ENCODE data around the gene PML.

Gene PML

DNA sequence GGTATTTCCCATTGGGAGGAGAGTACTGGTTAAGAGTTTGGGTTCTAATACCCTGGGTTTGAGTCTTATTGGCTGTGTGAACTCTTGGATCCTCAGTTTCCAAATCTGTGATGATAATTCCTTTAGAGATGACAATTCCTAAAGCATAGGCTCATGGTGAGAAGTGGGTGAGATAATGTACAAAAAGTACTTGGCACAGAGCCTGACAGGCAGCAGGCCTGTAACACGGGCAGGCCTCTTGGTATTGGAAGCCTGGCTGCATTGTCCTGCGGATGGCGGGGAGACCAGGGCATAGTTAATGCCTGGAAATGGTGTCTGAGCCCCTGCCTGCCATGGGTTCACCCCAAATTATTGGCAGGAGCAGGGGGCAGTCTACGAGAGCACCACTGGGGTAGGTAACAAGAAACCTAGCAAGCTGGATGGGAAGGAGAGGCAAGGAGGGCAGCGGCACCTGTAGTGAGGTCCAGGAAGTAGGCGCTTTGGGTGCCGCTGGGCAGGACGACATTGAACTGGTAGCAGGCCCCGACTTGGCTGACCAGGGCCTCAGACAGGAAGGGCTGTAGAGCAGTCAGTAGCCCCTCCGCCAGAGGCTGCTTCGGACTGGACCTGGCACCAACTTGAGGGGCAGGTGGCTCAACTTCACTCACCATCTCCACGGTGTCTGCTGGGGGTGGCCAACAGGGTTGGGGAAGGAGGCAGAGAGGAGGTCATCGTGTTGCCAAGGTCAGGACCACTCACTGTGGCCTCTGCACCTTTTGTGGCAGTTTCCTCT lies 10.1 kb upstream of the PML start:
- Histone ChIP-seq H3K9me3 (ENCODE audit: low read length) (no peaks in the 10 kb centered on the region), H3K27ac (ENCODE audit: low read depth, low read length, poor library complexity, severe bottlenecking) (no peak overlapping the region), H2AFZ (ENCODE audit: low read length) (no peak overlapping the region), H3K79me2 (ENCODE audit: insufficient read depth, low read length) (no peaks in the 10 kb centered on the region), H3K4me1 (ENCODE audit: insufficient read depth, low read length, severe bottlenecking) (peaks cover 4% of the 10 kb centered on the region), H3K4me2 (ENCODE audit: low read length) (no peak overlapping the region), H3F3A (ENCODE audit: insufficient read depth, low read length) (no peaks in the 10 kb centered on the region), H3K9me2 (ENCODE audit: low read depth, low read length) (no peaks in the 10 kb centered on the region), H3K27me3 (ENCODE audit: insufficient read depth, low read length) (no peaks in the 10 kb centered on the region), H4K20me1 (ENCODE audit: insufficient read depth, low read length) (no peaks in the 10 kb centered on the region), H3K4me3 (ENCODE audit: low read depth, low read length, poor library complexity, severe bottlenecking) (no peak overlapping the region), H3K9ac (ENCODE audit: low read length) (no peak overlapping the region), H3K36me3 (ENCODE audit: insufficient read depth, low read length) (peaks cover 6% of the 10 kb centered on the region; the same call in 1 of the 2 replicates)
- TF ChIP-seq EZH2 (IDR thresholded peaks at IDR 0.05; ENCODE audit: borderline replicate concordance, low read length) (no peak), CTCF (IDR thresholded peaks at IDR 0.05; ENCODE audit: low read length) (no peak)

DNA sequence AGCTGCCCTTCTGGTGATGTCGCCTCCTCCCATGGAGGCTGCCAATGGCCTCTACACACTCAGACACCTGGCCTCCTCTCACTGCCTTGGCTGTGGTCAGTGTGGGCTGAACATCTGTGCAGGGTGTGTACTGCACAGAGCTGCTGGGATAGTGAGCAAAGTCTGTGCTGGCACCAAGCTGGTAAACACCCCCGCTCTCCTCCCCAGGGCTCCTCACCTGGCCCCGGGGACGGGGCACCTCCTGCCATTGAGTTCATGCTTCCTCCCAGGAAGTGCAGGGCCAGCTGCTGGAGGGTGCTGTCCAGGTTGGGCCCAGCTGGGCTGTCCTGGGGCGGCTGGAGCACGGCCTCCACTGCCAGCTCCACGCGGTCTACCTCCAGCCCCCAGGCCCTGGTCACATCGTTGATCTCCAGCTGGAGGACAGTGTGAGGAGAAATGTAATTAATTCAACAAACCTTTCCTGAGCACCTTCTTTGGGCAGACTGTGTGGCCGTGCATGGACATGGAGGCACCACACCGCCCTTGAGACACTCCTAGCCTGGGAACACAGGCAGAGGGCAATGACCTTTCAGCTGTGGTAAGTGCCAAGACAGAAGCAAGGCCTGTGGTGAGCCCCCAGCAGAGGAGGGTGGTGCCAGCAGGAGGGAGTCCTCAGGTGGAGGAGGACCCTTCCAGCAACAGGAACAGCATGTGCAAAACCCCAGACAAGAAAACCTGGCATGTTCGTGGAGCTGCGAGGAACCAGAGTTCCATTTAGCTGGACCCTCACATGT lies 9.2 kb upstream of the PML start:
- no peaks in the 10 kb centered on the region for H3K9me3 ChIP-seq (ENCODE audit: low read length)
- H3K4me1 ChIP-seq (ENCODE audit: insufficient read depth, low read length, severe bottlenecking): peaks cover 4% of the 10 kb centered on the region
- H3K27me3 ChIP-seq (ENCODE audit: insufficient read depth, low read length): no peaks in the 10 kb centered on the region
- H3K9me2 ChIP-seq (ENCODE audit: low read depth, low read length): no peaks in the 10 kb centered on the region
- no peak overlapping the region for H3K4me3 ChIP-seq (ENCODE audit: low read depth, low read length, poor library complexity, severe bottlenecking)
- no peaks in the 10 kb centered on the region for H3K79me2 ChIP-seq (ENCODE audit: insufficient read depth, low read length)
- H3K36me3 ChIP-seq (ENCODE audit: insufficient read depth, low read length): peaks cover 6% of the 10 kb centered on the region; the same call in 1 of the 2 replicates
- no peak for TF ChIP-seq CTCF (IDR thresholded peaks at IDR 0.05; ENCODE audit: low read length)
- TF ChIP-seq EZH2 (IDR thresholded peaks at IDR 0.05; ENCODE audit: borderline replicate concordance, low read length): no peak
- no peak overlapping the region for H3K9ac ChIP-seq (ENCODE audit: low read length)
- no peak overlapping the region for H2AFZ ChIP-seq (ENCODE audit: low read length)
- H3K4me2 ChIP-seq (ENCODE audit: low read length): no peak overlapping the region
- no peak overlapping the region for H3K27ac ChIP-seq (ENCODE audit: low read depth, low read length, poor library complexity, severe bottlenecking)
- no peaks in the 10 kb centered on the region for H3F3A ChIP-seq (ENCODE audit: insufficient read depth, low read length)
- no peaks in the 10 kb centered on the region for H4K20me1 ChIP-seq (ENCODE audit: insufficient read depth, low read length)

DNA sequence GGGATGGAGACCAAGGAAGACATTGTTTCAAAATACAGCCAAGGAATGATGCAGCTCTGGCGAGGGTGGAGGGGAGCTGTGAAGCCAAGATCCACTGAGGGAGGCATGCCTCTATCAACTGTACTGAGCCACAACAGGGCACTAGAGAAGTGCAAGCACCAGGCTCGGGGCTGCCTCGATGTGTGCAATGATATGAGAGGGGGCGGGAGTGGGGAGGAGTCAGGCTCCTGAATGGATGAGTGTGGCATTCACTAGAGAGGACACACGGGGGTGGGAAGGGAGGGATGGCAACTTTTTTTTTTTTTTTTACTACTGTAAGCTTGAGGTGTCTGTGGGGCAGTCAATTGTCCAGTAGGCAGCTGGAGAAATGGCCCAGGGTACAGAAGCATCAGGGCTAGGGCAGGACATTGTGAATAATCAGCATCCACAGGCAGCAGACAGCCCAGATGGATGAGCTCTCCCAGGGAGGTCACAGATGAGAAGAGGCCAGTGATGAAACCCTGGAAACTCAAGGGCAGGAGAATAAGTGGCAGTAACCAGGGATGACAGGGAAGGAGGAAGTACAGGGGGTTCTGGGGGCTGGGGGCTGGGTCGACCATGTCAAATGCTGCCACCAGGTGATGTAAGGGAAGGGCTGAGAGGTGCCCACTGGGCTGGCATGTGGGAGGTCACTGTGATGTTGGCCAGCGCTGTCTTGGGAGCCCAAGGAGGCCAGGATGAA lies 8.3 kb upstream of the PML start:
- H3K9ac ChIP-seq (ENCODE audit: low read length): no peak overlapping the region
- H3K4me2 ChIP-seq (ENCODE audit: low read length): no peak overlapping the region
- no peak overlapping the region for H3K27ac ChIP-seq (ENCODE audit: low read depth, low read length, poor library complexity, severe bottlenecking)
- no peaks in the 10 kb centered on the region for H3K27me3 ChIP-seq (ENCODE audit: insufficient read depth, low read length)
- peaks cover 11% of the 10 kb centered on the region for H3K4me1 ChIP-seq (ENCODE audit: insufficient read depth, low read length, severe bottlenecking)
- H3F3A ChIP-seq (ENCODE audit: insufficient read depth, low read length): no peaks in the 10 kb centered on the region
- H3K9me3 ChIP-seq (ENCODE audit: low read length): no peaks in the 10 kb centered on the region
- no peak overlapping the region for H3K4me3 ChIP-seq (ENCODE audit: low read depth, low read length, poor library complexity, severe bottlenecking)
- TF ChIP-seq EZH2 (IDR thresholded peaks at IDR 0.05; ENCODE audit: borderline replicate concordance, low read length): no peak
- no peak for TF ChIP-seq CTCF (IDR thresholded peaks at IDR 0.05; ENCODE audit: low read length)
- no peaks in the 10 kb centered on the region for H3K9me2 ChIP-seq (ENCODE audit: low read depth, low read length)
- peaks cover 6% of the 10 kb centered on the region; the same call in 1 of the 2 replicates for H3K36me3 ChIP-seq (ENCODE audit: insufficient read depth, low read length)
- H4K20me1 ChIP-seq (ENCODE audit: insufficient read depth, low read length): no peaks in the 10 kb centered on the region
- H3K79me2 ChIP-seq (ENCODE audit: insufficient read depth, low read length): no peaks in the 10 kb centered on the region
- no peak overlapping the region for H2AFZ ChIP-seq (ENCODE audit: low read length)

Measured in OCI-LY1 (cell line).